Lower leg skin (tissue), 3 donors: Measurements from ENCODE around the gene LRRC9.

Experiments
- POLR2A ChIP-seq, 2 donors: fragments of 450-650 bp; IDR thresholded peaks; one replicate each; pipeline ENCODE4 v1.6.1; 2016 to 2017; ENCODE audit warnings: antibody characterized with exemption in 2 of 2, mild to moderate bottlenecking in 1 of 2, moderate library complexity in 1 of 2
- TF ChIP-seq, protein P1 (sequence below), 3 donors: fragments of 450-650 bp; IDR thresholded peaks; one replicate each; pipeline ENCODE4 v1.5.1; 2016; ENCODE audit warnings: antibody characterized with exemption in 3 of 3, mild to moderate bottlenecking in 3 of 3, moderate library complexity in 2 of 3

GRCh38 chr14:60093606-60094005 lies 173.7 kb downstream of the LRRC9 start:
- TF ChIP-seq, protein P1, sequence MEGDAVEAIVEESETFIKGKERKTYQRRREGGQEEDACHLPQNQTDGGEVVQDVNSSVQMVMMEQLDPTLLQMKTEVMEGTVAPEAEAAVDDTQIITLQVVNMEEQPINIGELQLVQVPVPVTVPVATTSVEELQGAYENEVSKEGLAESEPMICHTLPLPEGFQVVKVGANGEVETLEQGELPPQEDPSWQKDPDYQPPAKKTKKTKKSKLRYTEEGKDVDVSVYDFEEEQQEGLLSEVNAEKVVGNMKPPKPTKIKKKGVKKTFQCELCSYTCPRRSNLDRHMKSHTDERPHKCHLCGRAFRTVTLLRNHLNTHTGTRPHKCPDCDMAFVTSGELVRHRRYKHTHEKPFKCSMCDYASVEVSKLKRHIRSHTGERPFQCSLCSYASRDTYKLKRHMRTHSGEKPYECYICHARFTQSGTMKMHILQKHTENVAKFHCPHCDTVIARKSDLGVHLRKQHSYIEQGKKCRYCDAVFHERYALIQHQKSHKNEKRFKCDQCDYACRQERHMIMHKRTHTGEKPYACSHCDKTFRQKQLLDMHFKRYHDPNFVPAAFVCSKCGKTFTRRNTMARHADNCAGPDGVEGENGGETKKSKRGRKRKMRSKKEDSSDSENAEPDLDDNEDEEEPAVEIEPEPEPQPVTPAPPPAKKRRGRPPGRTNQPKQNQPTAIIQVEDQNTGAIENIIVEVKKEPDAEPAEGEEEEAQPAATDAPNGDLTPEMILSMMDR (IDR thresholded peaks at IDR 0.05), result no peak
- TF ChIP-seq POLR2A (IDR thresholded peaks at IDR 0.05), result no peak
